BLaER1 (cell line): ENCODE measurements around the gene KCNQ1OT1.

Experiments
- H3K27ac ChIP-seq: shearing (Covaris generic); formaldehyde crosslinking; 2 replicates; pipeline ENCODE4 v1.8.1; 2022
- H3K27me3 ChIP-seq: shearing (Covaris generic); formaldehyde crosslinking; 2 replicates; pipeline ENCODE4 v1.8.1; 2022
- H3K36me3 ChIP-seq: shearing (Covaris generic); formaldehyde crosslinking; 2 replicates; pipeline ENCODE4 v1.8.1; 2022
- H3K4me1 ChIP-seq: shearing (Covaris generic); formaldehyde crosslinking; 2 replicates; pipeline ENCODE4 v1.8.1; 2022
- H3K4me2 ChIP-seq: shearing (Covaris generic); formaldehyde crosslinking; 2 replicates; pipeline ENCODE4 v1.8.1; 2022
- H3K4me3 ChIP-seq: shearing (Covaris generic); formaldehyde crosslinking; 2 replicates; pipeline ENCODE4 v1.8.1; 2022
- H3K9ac ChIP-seq: shearing (Covaris generic); formaldehyde crosslinking; 2 replicates; pipeline ENCODE4 v1.8.1; 2022
- H3K9me3 ChIP-seq: shearing (Covaris generic); formaldehyde crosslinking; 2 replicates; pipeline ENCODE4 v1.8.1; 2022
- H4K20me1 ChIP-seq: shearing (Covaris generic); formaldehyde crosslinking; 2 replicates; pipeline ENCODE4 v1.8.1; 2022
- Cebpa-rat ChIP-seq: shearing (Covaris generic); IDR thresholded peaks from 2 replicates; pipeline ENCODE4 v1.8.1; 2022

KCNQ1OT1 gene

DNA sequence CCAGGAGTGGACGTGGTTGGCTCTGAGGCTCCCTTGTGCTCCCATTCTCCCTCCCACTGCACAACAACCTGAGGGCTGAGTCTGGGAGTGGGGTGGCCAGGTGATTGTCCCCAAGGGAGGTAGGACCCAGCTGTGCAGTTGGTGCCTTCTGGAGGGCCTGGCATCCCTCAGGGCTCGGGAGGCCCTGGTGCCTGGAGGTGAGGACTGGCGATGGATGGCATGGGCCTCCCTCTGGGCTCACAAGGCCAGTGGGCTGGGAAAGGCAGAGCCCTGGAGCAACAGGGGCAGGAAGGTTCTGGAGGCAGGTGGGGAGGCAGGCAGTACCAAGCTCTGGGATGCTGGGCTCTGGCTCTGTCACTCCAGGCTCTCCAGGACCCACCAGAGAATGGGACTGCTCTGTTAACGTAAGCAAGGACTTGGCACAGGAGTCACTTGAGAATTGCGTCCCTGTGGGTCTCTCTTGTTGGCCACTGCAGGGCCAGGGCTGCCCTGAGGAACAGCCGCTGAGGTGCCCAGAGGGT is 114.2 kb downstream of the KCNQ1OT1 start:
- Histone ChIP-seq H3K9ac (no peak overlapping the region), H3K4me1 (peaks cover 34% of the 10 kb centered on the region), H3K27me3 (no peaks in the 10 kb centered on the region), H3K27ac (no peak overlapping the region), H3K4me3 (no peak overlapping the region), H3K36me3 (no peaks in the 10 kb centered on the region; the same call in 1 of the 2 replicates), H3K4me2 (no peak overlapping the region), H3K9me3 (no peaks in the 10 kb centered on the region), H4K20me1 (no peaks in the 10 kb centered on the region)
- TF ChIP-seq Cebpa-rat = no peak

DNA sequence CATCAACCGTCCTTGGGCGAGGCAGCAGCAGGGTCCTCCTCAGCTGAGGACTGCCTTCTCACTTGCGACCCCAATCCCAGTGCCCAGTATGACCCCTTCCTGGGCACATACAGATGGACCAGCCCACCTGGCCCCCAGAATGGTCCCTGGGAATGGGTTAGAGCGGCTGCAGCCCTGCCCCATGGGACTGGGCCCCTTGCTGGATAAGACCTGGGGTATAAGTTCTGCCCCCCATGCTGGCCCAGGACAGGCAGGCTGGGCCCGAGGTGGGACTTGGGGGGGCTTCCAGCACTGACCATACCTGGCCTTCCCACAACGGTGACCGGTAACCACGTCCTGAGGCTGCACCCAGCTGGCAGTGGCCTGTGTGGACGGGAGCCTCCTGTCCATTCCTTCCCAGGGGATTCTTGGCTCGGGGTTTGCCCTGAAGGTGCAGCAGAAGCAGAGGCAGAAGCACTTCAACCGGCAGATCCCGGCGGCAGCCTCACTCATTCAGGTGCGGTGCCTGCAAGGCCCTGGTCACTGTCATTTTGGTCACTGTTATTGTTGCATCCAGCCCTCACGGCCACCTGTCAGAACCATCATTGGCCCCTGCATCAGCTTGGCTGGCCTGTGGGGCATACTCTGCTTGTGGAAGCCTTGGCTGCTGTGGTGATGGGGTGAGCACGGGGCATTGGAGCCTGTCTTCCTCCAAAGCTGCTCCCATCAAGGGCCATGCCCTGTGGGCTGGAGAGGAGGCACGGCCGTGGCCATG is 114.8 kb downstream of the KCNQ1OT1 start:
- Histone ChIP-seq H3K27me3 (no peaks in the 10 kb centered on the region), H3K27ac (no peak overlapping the region), H3K36me3 (no peaks in the 10 kb centered on the region; the same call in 1 of the 2 replicates), H3K9me3 (no peaks in the 10 kb centered on the region), H3K9ac (no peak overlapping the region), H4K20me1 (no peaks in the 10 kb centered on the region), H3K4me1 (peaks cover 35% of the 10 kb centered on the region), H3K4me3 (no peak overlapping the region), H3K4me2 (no peak overlapping the region)
- TF ChIP-seq Cebpa-rat = no peak

DNA sequence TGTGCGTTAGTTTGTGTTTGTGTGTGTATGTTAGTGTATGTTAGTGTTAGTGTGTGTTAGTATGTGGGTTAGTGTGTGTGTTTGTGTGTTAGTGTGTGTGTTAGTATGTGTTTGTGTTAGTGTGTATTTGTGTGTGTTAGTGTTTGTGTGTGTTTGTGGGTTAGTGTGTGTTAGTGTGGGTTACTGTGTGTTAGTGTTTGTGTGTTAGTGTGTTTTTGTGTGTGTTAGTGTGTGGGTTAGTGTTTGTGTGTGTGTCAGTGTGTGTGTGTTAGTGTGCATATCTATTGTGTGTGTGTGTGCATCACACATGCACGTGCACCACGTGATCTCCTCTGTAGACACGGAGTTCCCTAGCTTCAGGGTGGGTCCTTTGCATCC is 115.4 kb downstream of the KCNQ1OT1 start:
- H3K27ac ChIP-seq = no peak overlapping the region
- H3K9me3 ChIP-seq = no peaks in the 10 kb centered on the region
- H3K27me3 ChIP-seq = no peaks in the 10 kb centered on the region
- H3K36me3 ChIP-seq = no peaks in the 10 kb centered on the region; the same call in 1 of the 2 replicates
- no peak overlapping the region for H3K9ac ChIP-seq
- no peaks in the 10 kb centered on the region for H4K20me1 ChIP-seq
- H3K4me2 ChIP-seq = no peak overlapping the region
- H3K4me1 ChIP-seq = peaks cover 35% of the 10 kb centered on the region
- TF ChIP-seq Cebpa-rat = no peak
- no peak overlapping the region for H3K4me3 ChIP-seq

DNA sequence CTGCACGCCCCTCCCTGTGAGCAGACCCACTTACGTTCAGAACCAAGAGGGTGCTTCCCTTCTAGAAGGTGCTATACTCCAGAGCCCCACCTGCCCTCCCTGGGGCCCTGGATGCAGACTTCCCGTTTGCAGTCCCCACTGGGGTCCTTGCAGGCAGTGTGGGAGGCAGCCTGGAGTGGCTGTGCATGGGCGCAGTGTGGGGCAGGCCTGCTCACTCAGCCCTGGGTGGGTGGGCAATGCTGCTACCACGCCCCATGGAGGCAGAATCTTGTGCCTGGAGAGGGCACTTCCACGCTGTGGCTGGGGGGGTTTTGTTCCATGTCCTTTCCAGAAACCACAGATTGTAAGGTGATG is 116.2 kb downstream of the KCNQ1OT1 start:
- Histone ChIP-seq H4K20me1 (no peaks in the 10 kb centered on the region), H3K36me3 (no peaks in the 10 kb centered on the region), H3K4me1 (peaks cover 35% of the 10 kb centered on the region), H3K27me3 (no peaks in the 10 kb centered on the region), H3K9ac (no peak overlapping the region), H3K27ac (0 out of 2 replicates have a peak overlapping the region, but pooled peaks have one; percentile 72), H3K4me2 (peak overlapping the region; percentile 73), H3K4me3 (no peak overlapping the region), H3K9me3 (no peaks in the 10 kb centered on the region)
- TF ChIP-seq Cebpa-rat = no peak

DNA sequence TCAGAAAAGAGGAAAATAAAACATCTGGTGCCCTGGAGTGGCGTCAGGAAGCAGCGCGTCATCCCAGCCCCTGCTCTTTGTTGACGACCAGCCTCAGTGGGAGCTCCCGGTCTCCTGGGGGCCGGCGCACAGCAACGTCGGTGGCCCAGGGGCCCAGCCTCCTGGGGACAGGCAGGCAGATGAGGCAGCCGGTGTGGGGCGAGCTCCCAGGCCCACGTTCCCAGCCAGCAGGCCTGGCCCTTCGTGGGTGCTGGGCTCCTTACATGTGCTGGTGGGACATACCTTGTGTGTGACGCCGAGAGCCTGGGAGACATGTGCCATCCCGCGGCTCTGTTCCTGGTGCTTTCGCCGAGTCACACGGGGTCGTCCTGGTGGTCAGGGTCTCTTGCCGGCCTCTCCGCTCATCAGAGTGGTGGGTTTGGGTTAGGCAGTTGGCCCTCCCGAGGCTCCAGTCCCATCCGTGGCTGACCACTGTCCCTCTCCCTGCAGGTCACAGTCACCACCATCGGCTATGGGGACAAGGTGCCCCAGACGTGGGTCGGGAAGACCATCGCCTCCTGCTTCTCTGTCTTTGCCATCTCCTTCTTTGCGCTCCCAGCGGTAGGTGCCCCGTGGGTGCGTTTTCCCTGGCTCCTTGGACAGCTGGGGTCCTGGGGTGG is 116.7 kb downstream of the KCNQ1OT1 start:
- Histone ChIP-seq H3K36me3 (no peaks in the 10 kb centered on the region), H3K27me3 (no peaks in the 10 kb centered on the region), H3K4me3 (no peak overlapping the region), H3K27ac (peak overlapping the region; percentile 72), H3K4me2 (peak overlapping the region; percentile 73), H3K9ac (no peak overlapping the region), H4K20me1 (no peaks in the 10 kb centered on the region), H3K9me3 (no peaks in the 10 kb centered on the region), H3K4me1 (peaks cover 39% of the 10 kb centered on the region)
- no peak for TF ChIP-seq Cebpa-rat

DNA sequence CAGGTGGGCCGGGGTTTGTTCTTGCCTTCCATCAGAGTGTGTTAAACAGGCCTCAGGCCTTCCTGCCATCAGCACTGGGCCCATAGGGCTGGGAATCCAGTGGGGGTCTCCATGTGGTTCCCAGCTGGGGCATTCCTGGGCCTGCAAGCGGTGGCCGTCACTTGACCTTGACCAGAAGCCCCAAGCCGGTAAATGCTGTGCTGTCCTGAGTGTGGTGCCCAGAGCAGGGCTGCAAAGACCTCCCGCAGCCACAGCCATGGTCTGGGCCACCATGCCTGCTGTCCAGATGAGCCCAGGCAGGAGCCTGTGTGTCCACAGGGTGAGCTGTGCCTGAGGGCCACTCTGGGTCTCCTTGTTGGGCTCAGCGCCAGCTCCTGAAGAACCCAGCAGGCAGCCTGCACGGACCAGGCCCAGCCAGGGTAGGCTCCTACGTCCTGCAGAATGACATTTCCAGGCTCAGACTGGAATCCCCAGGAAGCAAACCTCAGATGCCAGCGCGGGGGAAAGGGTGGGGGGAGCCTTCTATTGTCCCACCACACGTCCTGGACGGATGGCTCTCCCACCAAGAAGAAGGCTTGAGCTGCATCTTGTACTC is 117.3 kb downstream of the KCNQ1OT1 start:
- Histone ChIP-seq H3K36me3 (no peaks in the 10 kb centered on the region), H3K4me1 (peaks cover 46% of the 10 kb centered on the region), H3K4me2 (peak overlapping the region; percentile 73), H4K20me1 (no peaks in the 10 kb centered on the region), H3K4me3 (no peak overlapping the region), H3K9ac (no peak overlapping the region), H3K9me3 (no peaks in the 10 kb centered on the region), H3K27ac (peak overlapping the region; percentile 72), H3K27me3 (no peaks in the 10 kb centered on the region)
- TF ChIP-seq Cebpa-rat = no peak

DNA sequence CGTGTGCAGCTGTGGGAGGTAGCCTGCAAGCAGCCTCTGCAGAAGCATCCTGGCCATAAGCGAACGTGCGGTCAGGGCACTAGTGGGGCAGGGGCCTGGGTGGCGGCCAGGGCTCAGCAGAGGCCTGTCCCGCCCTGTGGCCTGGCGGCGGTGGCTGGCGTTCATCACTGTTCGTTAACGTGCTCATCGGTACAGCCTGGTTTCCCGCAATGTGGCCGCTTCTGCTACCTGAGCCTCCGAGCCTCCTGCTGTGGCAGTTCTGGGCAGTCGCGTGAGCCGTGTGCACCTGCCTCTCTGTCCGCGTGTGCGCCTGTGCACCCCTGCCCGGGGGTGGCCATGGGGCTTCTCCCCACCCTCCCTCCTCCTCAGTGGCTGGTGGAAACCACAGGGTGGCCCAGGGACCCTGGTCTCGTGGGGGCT is 117.9 kb downstream of the KCNQ1OT1 start:
- Histone ChIP-seq H3K9me3 (no peaks in the 10 kb centered on the region), H3K27ac (peak overlapping the region; percentile 72), H3K9ac (no peak overlapping the region), H3K36me3 (no peaks in the 10 kb centered on the region), H3K4me3 (no peak overlapping the region), H3K27me3 (no peaks in the 10 kb centered on the region), H4K20me1 (no peaks in the 10 kb centered on the region), H3K4me1 (peaks cover 51% of the 10 kb centered on the region), H3K4me2 (peak overlapping the region; percentile 73)
- TF ChIP-seq Cebpa-rat = no peak

DNA sequence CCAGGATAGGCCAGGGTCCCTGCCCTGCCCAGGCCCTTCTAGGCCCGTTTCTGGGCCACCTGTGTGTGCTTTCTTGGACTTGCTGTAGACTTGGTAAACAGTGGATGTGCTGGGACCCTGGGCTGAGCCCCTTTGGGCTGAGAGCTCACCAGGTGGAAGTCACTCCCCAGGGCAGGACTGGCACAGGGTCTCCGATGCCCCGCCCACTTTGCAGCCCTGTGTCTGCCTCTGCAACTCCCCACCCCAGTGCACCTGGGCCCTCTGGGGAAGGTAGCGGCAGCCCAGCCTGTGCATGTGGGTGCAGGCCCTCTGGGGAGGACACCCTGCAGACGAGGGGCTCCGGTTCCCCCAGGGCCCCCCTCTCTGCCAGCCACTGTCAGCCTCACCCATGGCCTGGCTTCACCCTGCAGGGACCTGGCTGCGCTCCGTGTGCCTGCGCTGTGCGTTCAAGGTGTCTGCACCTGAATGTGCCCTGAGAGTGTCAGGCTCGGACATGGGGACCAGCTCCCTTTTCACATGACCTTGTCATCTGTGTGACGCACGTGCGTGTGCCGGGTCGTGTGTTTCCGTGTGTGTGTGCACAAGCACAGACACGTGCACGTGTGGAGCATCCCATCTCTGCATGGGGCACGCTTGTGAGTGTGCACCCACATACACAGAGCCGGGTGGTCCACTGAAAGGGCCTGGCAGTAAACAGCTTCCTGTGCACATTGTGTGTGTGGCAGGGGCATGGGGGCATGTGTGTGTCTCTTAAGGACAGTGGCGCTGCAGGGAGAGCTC is 118.5 kb downstream of the KCNQ1OT1 start:
- no peaks in the 10 kb centered on the region for H3K9me3 ChIP-seq
- peaks cover 56% of the 10 kb centered on the region for H3K4me1 ChIP-seq
- TF ChIP-seq Cebpa-rat = no peak
- no peak overlapping the region for H3K4me3 ChIP-seq
- H3K9ac ChIP-seq = 0 out of 2 replicates have a peak overlapping the region, but pooled peaks have one; percentile 6
- no peaks in the 10 kb centered on the region for H3K27me3 ChIP-seq
- no peaks in the 10 kb centered on the region for H3K36me3 ChIP-seq
- H4K20me1 ChIP-seq = no peaks in the 10 kb centered on the region
- no peak overlapping the region for H3K27ac ChIP-seq
- H3K4me2 ChIP-seq = peak overlapping the region; percentile 73

DNA sequence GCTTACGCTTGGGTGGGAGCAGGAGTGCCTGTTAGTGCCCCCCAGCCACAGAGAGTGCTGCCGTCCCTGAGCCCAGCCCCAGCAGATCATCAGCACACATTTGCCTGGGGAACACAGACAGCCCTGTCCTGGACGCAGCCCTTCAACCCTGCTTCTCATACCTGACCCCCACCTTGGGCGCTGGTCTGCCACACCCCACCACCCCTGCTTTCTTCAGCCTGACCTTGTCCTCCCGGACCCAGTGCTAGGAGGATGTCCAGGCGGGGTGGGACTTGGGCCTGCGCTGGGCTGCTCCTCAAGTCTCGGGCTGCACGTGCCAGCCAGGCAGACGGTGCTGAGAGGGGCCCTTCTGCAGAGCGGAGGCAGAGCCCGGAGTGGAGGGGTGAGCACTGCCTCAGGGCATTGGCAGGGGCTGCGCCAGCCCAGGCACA is 119.2 kb downstream of the KCNQ1OT1 start:
- Histone ChIP-seq H3K4me2 (no peak overlapping the region), H3K9me3 (no peaks in the 10 kb centered on the region), H3K27me3 (no peaks in the 10 kb centered on the region), H3K27ac (no peak overlapping the region), H3K9ac (no peak overlapping the region), H3K4me1 (peaks cover 61% of the 10 kb centered on the region), H3K4me3 (no peak overlapping the region), H3K36me3 (no peaks in the 10 kb centered on the region), H4K20me1 (no peaks in the 10 kb centered on the region)
- TF ChIP-seq Cebpa-rat = no peak
